Central memory CD4-positive, alpha-beta T cell (primary cell): ENCODE results near the gene SNRPD3.
"Not testable (repeated sequence)": the region's sequence is repeated elsewhere in the genome, so short reads cannot be mapped to it uniquely, and the experiment has no call there.

Experiments
- DNase-seq: peaks from one replicate; pipeline ENCODE4 v3.0.0; 2022

The SNRPD3 gene

DNA sequence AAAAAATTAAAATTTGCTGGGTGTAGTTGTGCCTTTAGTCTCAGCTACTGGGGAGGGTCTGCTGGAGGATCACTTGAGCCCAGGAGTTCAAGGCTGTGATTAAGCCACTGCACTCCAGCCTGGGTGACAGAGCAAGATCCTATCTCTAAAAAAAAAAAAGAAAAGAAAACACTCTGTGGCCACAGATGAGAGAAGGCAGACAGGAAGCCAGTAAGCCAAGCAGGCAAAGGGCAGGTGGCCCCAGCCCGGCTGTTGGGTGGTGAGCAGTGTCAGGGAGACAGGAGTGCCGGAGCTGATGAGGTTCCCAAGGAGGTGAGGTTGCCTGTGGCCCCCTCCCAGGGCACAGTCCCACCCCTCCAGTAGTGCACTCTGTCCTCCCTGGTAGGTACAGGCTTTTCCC, 66.8 kb downstream of the SNRPD3 start:
- not testable (repeated sequence) for DNase-seq
